PC-9 (cell line): ENCODE data around the gene KLK5. TPM values are rescaled to one million over a fixed set of nuclear protein-coding genes. Genes with fewer than 3 reads are reported as not detected.
"Not testable (repeated sequence)": the region's sequence is repeated elsewhere in the genome, so short reads cannot be mapped to it uniquely, and the experiment has no call there.

Source experiments
- BruUV-seq: library from RNA; stranded (reverse); fragments of 400-500 nt; replicated peaks from 2 replicates; lab custom pipeline; 2021; lab: Mats Ljungman, UMichigan
- CTCF ChIA-PET: fragments of 300-600 bp; sonication (Branson Sonifier 250); formaldehyde crosslinking; loops from one replicate; lab custom pipeline; 2022; ENCODE audit warnings: antibody characterized with exemption; lab: Charles Lee
- POLR2A ChIA-PET: fragments of 300-600 bp; sonication (Branson Sonifier 250); formaldehyde crosslinking; loops from one replicate; lab custom pipeline; 2022; ENCODE audit warnings: antibody characterized with exemption; ENCODE audit not compliant: unreplicated experiment; lab: Charles Lee
- DNase-seq, 2 experiments: peaks; one replicate each; pipeline versions ENCODE4 v3.0.0 to v3.0.0-alpha.2; 2015 to 2022; ENCODE audit warnings: mixed read lengths in 1 of 2
- H2AFZ ChIP-seq: fragments of 200-600 bp; sonication (generic); 2 replicates; pipeline ENCODE4 v1.8.1; 2017; ENCODE audit warnings: antibody characterized with exemption
- H3F3A ChIP-seq: fragments of 200-600 bp; sonication (generic); 2 replicates; pipeline ENCODE4 v1.8.1; 2017; ENCODE audit warnings: antibody characterized with exemption, mild to moderate bottlenecking, low read depth; ENCODE audit not compliant: insufficient read depth
- H3K27ac ChIP-seq: fragments of 200-600 bp; sonication (generic); 2 replicates; pipeline ENCODE4 v1.6.1; 2016; ENCODE audit warnings: mixed run types
- H3K27me3 ChIP-seq: fragments of 200-600 bp; sonication (generic); 2 replicates; pipeline ENCODE4 v1.6.1; 2016; ENCODE audit warnings: low read depth, mixed run types; ENCODE audit not compliant: insufficient read depth
- H3K36me3 ChIP-seq: fragments of 200-600 bp; sonication (generic); 2 replicates; pipeline ENCODE4 v1.6.1; 2016; ENCODE audit warnings: low read depth, mixed run types
- H3K4me1 ChIP-seq: fragments of 200-600 bp; sonication (generic); replicated peaks from 2 replicates; pipeline ENCODE4 v1.6.1; 2016; ENCODE audit warnings: mixed run types; ENCODE audit not compliant: insufficient read depth
- H3K4me2 ChIP-seq: fragments of 200-600 bp; sonication (generic); 2 replicates; pipeline ENCODE4 v1.6.1; 2017; ENCODE audit warnings: mixed run types
- H3K4me3 ChIP-seq: fragments of 200-600 bp; sonication (generic); 2 replicates; pipeline ENCODE4 v1.6.1; 2016; ENCODE audit warnings: mixed run types
- H3K79me2 ChIP-seq: fragments of 200-600 bp; sonication (generic); 2 replicates; pipeline ENCODE4 v1.6.1; 2017; ENCODE audit warnings: low read depth, mixed run types
- H3K9me2 ChIP-seq: fragments of 200-600 bp; sonication (generic); 2 replicates; pipeline ENCODE4 v1.8.1; 2017; ENCODE audit warnings: mild to moderate bottlenecking; ENCODE audit not compliant: insufficient read depth
- H3K9me3 ChIP-seq: fragments of 200-600 bp; sonication (generic); 2 replicates; pipeline ENCODE4 v1.8.1; 2016; ENCODE audit warnings: low read depth; ENCODE audit not compliant: insufficient read depth
- H4K20me1 ChIP-seq: fragments of 200-600 bp; sonication (generic); 2 replicates; pipeline ENCODE4 v1.8.1; 2017; ENCODE audit not compliant: insufficient read depth
- CTCF ChIP-seq: fragments of 200-600 bp; sonication (generic); conservative IDR thresholded peaks from 2 replicates; pipeline ENCODE4 v1.6.1; 2017; ENCODE audit warnings: mixed run types, antibody characterized with exemption, mild to moderate bottlenecking, moderate library complexity
- EZH2 ChIP-seq: fragments of 200-600 bp; sonication (generic); IDR thresholded peaks from 2 replicates; pipeline ENCODE4 v1.8.0; 2017; ENCODE audit warnings: antibody characterized with exemption, low read depth
- intact Hi-C: fragments of 100-400 bp; cut with micrococcal nuclease; formaldehyde crosslinking; loops from one replicate; pipeline ENCODE4 v1.10.0; 2022; ENCODE audit not compliant: unreplicated experiment
- total RNA-seq: library from RNA; stranded (reverse); gene quantifications from 2 replicates; pipeline ENCODE4 v1.2.3, GENCODE V29; 2021

KLK5 gene
- total RNA-seq, 1 experiment from 2014 or later, result 405 TPM

DNA sequence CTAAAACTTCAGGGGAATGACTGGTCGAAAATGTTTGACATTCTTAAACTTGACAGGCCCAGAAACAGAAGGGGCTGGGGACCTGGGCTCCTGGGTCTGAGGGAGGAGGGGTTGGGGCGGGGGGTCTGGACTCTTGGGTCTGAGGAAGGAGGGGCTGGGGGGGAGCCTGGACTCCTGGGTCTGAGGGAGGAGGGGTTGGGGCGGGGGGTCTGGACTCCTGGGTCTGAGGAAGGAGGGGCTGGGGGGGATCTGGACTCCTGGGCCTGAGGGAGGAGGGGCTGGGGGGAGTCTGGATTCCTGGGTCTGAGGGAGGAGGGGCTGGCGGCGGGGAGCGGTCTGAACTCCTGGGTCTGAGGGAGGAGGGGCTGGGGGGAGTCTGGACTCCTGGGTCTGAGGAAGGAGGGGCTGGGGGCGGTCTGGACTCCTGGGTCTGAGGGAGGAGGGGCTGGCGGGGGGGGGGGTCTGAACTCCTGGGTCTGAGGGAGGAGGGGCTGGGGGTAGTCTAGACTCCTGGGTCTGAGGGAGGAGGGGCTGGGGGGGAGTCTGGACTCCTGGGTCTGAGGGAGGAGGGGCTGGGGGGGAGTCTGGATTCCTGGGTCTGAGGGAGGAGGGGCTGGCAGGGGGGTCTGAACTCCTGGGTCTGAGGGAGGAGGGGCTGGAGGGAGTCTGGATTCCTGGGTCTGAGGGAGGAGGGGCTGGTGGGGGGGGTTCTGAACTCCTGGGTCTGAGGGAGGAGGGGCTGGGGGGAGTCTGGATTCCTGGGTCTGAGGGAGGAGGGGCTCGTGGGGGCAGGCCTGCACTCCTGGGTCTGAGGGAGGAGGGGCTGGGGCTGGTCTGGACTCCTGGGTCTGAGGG is 22.1 kb upstream of the KLK5 start:
- no peaks in the 10 kb centered on the region for H4K20me1 ChIP-seq
- peaks cover 14% of the 10 kb centered on the region; the same call in 1 of the 2 replicates for H3K36me3 ChIP-seq
- no peaks in the 10 kb centered on the region for H3K27me3 ChIP-seq
- peak overlapping the region; percentile 5; the same call in 1 of the 2 replicates for H3K4me2 ChIP-seq
- TF ChIP-seq EZH2 (no peak), CTCF (no peak)
- intact Hi-C loops, result no loop called here
- peaks cover 15% of the 10 kb centered on the region for H3K79me2 ChIP-seq
- no peak overlapping the region for H3K4me3 ChIP-seq
- no peak overlapping the region for H2AFZ ChIP-seq
- peak overlapping the region; percentile 78 for H3K27ac ChIP-seq
- POLR2A ChIA-PET, result interaction anchor here (0.7 kb wide), 1 partner anchor 29 kb away, joined by 4 read pairs; no protein-coding TSS in a partner anchor
- no peak for DNase-seq
- no peaks in the 10 kb centered on the region for H3K9me2 ChIP-seq
- CTCF ChIA-PET, result no interaction called here
- H3F3A ChIP-seq, result peaks cover 47% of the 10 kb centered on the region
- no peaks in the 10 kb centered on the region for H3K9me3 ChIP-seq
- H3K4me1 ChIP-seq, result peaks cover 77% of the 10 kb centered on the region
- no TSS peak for BruUV-seq

DNA sequence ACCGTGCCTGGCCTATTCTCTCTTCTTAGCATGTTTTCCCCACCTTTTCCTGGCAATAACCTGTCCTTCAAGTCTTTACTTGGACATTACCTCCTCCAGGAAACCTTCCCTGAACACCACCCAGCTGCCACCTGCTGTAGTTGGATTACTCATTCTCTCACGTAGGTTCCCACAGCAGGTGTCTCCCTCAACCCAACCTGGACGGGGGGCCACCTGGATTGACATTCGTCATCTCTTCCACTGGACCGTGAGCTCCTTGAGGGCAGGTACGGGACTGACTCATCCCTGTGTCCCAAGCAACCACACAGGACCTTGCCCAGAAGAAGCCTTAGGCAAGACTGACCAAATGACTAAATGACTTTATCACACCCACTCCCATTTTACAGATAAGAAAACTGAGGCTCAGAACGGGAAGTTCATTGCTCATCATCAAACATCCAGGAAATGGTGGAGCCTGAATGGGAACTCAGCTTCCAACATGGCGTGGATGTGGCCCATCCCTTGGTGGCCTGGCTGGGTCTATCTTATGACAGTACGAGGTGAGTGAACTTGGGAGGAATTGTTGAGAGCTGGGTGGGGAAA is 20.0 kb upstream of the KLK5 start:
- H3K36me3 ChIP-seq, result peaks cover 14% of the 10 kb centered on the region; the same call in 1 of the 2 replicates
- H3K4me3 ChIP-seq, result no peak overlapping the region
- POLR2A ChIA-PET, result interaction anchor here (0.5 to 1.1 kb wide), 3 partner anchors 10 to 46 kb away, joined by 7 to 8 read pairs (median 7); partner anchors contain the start of gene KLK5
- H2AFZ ChIP-seq, result no peak overlapping the region
- H3K4me1 ChIP-seq, result peaks cover 70% of the 10 kb centered on the region
- no peaks in the 10 kb centered on the region for H3K9me3 ChIP-seq
- H4K20me1 ChIP-seq, result no peaks in the 10 kb centered on the region
- H3F3A ChIP-seq, result peaks cover 63% of the 10 kb centered on the region
- CTCF ChIA-PET, result interaction anchor here (1.3 kb wide), 1 partner anchor 44 kb away, joined by 6 read pairs; no protein-coding TSS in a partner anchor
- peak overlapping the region; percentile 54 for H3K4me2 ChIP-seq
- TF ChIP-seq CTCF (no peak), EZH2 (no peak)
- DNase-seq, result peak; percentile 63 to 99
- H3K27me3 ChIP-seq, result no peaks in the 10 kb centered on the region
- H3K27ac ChIP-seq, result peak overlapping the region; percentile 78
- no TSS peak for BruUV-seq
- H3K79me2 ChIP-seq, result peaks cover 18% of the 10 kb centered on the region
- no peaks in the 10 kb centered on the region for H3K9me2 ChIP-seq
- intact Hi-C loops, result no loop called here

- Histone ChIP-seq H3F3A (peaks cover 62% of the 10 kb centered on the region), H3K4me3 (peak overlapping the region; percentile 76; the same call in 1 of the 2 replicates), H3K4me2 (peak overlapping the region; percentile 89), H3K4me1 (peaks cover 81% of the 10 kb centered on the region), H3K27ac (peak overlapping the region; percentile 92), H3K36me3 (peaks cover 14% of the 10 kb centered on the region), H3K79me2 (peaks cover 49% of the 10 kb centered on the region)
- H3K9me2 ChIP-seq, DNase-seq, CTCF ChIA-PET, H3K9me3 ChIP-seq, H2AFZ ChIP-seq, H3K27me3 ChIP-seq, BruUV-seq, H4K20me1 ChIP-seq: not testable (repeated sequence)
- intact Hi-C loops, result loop anchor here (1.0 to 2.0 kb wide), 5 partner anchors 22 to 127 kb away; partner anchors contain the start of gene KLK8
- POLR2A ChIA-PET, result interaction anchor here (0.5 to 2.2 kb wide), 6 partner anchors 13 to 370 kb away, joined by 3 to 15 read pairs (median 6); partner anchors contain the start of gene KLK8
These were observed 17.0 kb upstream of the KLK5 start for GRCh38 chr19:50969810-50970209.
